ENCODE results near the gene MIER1.

MIER1 gene

DNA sequence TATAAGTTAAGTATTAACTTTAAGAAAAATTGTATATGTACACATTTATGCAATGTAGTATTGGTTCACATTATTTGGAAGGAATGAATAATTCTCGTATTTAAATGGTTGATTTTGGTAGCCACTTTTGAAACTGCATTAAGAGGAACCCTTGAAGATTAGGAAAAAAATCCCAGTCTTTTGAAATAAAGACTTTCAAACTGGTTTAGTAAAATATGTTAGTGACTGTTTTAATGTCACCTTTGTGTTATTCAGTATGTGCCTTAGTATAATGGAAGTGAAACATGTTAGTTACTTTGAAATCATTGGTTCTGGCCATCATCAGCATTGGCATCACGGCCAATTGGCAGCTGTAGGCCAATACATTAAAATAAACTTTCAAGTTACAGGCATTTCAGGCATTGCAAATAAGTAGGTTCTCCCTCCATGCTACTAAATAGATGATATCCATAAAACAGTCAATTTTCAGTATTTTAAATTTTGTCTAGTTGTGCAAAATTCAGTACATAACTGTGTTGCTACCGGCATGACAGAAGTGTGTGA, 4.4 kb downstream of the MIER1 start:
- DNase-seq (no peak), ATAC-seq (ENCODE audit: insufficient read depth, low read depth) (no peak)
- H3K9me3 ChIP-seq (ENCODE audit: insufficient read depth, low read length, severe bottlenecking) = no peaks in the 10 kb centered on the region
- H3K4me2 ChIP-seq (ENCODE audit: insufficient read depth, low read length) = peak overlapping the region; percentile 79
- peaks cover 75% of the 10 kb centered on the region for H3K4me1 ChIP-seq (ENCODE audit: insufficient read depth, low read length)
- H3K27me3 ChIP-seq (ENCODE audit: insufficient read depth, low read length, poor library complexity) = no peaks in the 10 kb centered on the region
- peaks cover 88% of the 10 kb centered on the region for H3K79me2 ChIP-seq (ENCODE audit: insufficient read depth, low read length)
- H3K9ac ChIP-seq (ENCODE audit: low read depth, low read length) = peak overlapping the region; percentile 99
- TF ChIP-seq, protein P1, sequence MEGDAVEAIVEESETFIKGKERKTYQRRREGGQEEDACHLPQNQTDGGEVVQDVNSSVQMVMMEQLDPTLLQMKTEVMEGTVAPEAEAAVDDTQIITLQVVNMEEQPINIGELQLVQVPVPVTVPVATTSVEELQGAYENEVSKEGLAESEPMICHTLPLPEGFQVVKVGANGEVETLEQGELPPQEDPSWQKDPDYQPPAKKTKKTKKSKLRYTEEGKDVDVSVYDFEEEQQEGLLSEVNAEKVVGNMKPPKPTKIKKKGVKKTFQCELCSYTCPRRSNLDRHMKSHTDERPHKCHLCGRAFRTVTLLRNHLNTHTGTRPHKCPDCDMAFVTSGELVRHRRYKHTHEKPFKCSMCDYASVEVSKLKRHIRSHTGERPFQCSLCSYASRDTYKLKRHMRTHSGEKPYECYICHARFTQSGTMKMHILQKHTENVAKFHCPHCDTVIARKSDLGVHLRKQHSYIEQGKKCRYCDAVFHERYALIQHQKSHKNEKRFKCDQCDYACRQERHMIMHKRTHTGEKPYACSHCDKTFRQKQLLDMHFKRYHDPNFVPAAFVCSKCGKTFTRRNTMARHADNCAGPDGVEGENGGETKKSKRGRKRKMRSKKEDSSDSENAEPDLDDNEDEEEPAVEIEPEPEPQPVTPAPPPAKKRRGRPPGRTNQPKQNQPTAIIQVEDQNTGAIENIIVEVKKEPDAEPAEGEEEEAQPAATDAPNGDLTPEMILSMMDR (IDR thresholded peaks at IDR 0.05; ENCODE audit: borderline replicate concordance, extremely low read depth, low read length, poor library complexity, severe bottlenecking) = no peak
- TF ChIP-seq EZH2 (IDR thresholded peaks at IDR 0.05; ENCODE audit: borderline replicate concordance, low read depth, low read length, severe bottlenecking) = no peak
- peak overlapping the region; percentile 96 to 97; a peak in 3 of 4 replicates for H3K4me3 ChIP-seq (ENCODE audit: low read depth in 1 of 2, low read length in 2 of 2)
- H2AFZ ChIP-seq (ENCODE audit: low read depth, low read length) = peak overlapping the region; percentile 76; the same call in 1 of the 2 replicates
- H3K36me3 ChIP-seq (ENCODE audit: insufficient read depth, low read length) = no peaks in the 10 kb centered on the region; the same call in 1 of the 2 replicates
- peak overlapping the region; percentile 93 for H3K27ac ChIP-seq (ENCODE audit: low read length)
- H4K20me1 ChIP-seq (ENCODE audit: insufficient read depth, low read length) = peaks cover 12% of the 10 kb centered on the region; the same call in 1 of the 2 replicates

- peaks cover 78% of the 10 kb centered on the region for H3K4me1 ChIP-seq (ENCODE audit: insufficient read depth, low read length)
- ATAC-seq (ENCODE audit: insufficient read depth, low read depth) (no peak), DNase-seq (no peak)
- peak overlapping the region; percentile 76 for H2AFZ ChIP-seq (ENCODE audit: low read depth, low read length)
- no peak for TF ChIP-seq EZH2 (IDR thresholded peaks at IDR 0.05; ENCODE audit: borderline replicate concordance, low read depth, low read length, severe bottlenecking)
- TF ChIP-seq, protein P1 (IDR thresholded peaks at IDR 0.05; ENCODE audit: borderline replicate concordance, extremely low read depth, low read length, poor library complexity, severe bottlenecking) = no peak
- H4K20me1 ChIP-seq (ENCODE audit: insufficient read depth, low read length) = peaks cover 16% of the 10 kb centered on the region; the same call in 1 of the 2 replicates
- peak overlapping the region; percentile 79 for H3K4me2 ChIP-seq (ENCODE audit: insufficient read depth, low read length)
- H3K9ac ChIP-seq (ENCODE audit: low read depth, low read length) = peak overlapping the region; percentile 99
- H3K36me3 ChIP-seq (ENCODE audit: insufficient read depth, low read length) = no peaks in the 10 kb centered on the region; the same call in 1 of the 2 replicates
- peak overlapping the region; percentile 96 to 97; a peak in 3 of 4 replicates for H3K4me3 ChIP-seq (ENCODE audit: low read depth in 1 of 2, low read length in 2 of 2)
- peak overlapping the region; percentile 93 for H3K27ac ChIP-seq (ENCODE audit: low read length)
- H3K9me3 ChIP-seq (ENCODE audit: insufficient read depth, low read length, severe bottlenecking) = no peaks in the 10 kb centered on the region
- H3K79me2 ChIP-seq (ENCODE audit: insufficient read depth, low read length) = peaks cover 88% of the 10 kb centered on the region
- no peaks in the 10 kb centered on the region for H3K27me3 ChIP-seq (ENCODE audit: insufficient read depth, low read length, poor library complexity)
Observed at GRCh38 chr1:66929691-66929998, 4.9 kb downstream of the MIER1 start.

DNA sequence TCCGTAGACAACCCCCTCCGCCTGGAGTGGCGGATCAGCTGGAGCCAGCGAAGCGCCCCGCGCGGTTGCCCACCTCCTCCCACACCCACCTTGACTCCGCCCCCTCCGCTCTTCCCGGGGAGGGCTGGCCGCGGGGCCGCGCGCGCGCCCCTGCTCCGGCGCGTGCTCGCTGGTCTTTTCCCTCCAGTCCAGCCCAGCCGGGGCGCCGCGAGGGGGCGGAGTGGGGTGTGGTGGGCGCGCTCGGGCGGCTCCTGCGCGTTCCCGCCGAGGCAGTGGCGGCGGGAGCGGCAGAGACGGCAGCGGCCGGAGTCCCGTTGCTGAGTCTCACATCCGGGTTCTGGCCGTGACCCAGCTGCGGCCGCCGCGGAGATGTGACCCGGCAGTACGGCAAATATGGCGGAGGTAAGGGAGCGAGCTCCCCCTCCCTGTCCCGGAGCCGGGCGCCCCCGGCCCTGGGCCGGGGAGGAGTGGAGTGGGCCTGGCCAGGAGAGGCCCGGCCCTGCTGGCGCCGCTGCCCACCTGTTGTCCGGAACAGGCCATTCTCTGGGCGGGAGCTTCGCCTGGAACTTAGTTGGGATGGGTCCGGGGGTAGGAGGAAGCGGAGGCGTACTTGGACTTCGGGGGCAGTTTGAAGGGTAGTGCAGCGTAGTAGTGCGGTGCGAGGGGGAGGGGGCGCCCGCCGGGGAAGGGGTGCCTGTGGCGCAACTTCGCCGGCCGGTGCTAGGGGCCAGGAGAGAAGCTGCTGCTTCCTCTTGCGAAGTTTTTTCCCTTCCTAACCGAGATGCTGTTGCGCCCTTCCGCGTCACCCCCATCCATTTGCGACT, 5.4 kb downstream of the MIER1 start:
- TF ChIP-seq, protein P1 (IDR thresholded peaks at IDR 0.05; ENCODE audit: borderline replicate concordance, extremely low read depth, low read length, poor library complexity, severe bottlenecking) = peak; percentile 42
- TF ChIP-seq EZH2 (IDR thresholded peaks at IDR 0.05; ENCODE audit: borderline replicate concordance, low read depth, low read length, severe bottlenecking) = no peak
- Histone ChIP-seq H3K27me3 (ENCODE audit: insufficient read depth, low read length, poor library complexity) (no peaks in the 10 kb centered on the region), H3K79me2 (ENCODE audit: insufficient read depth, low read length) (peaks cover 93% of the 10 kb centered on the region), H3K36me3 (ENCODE audit: insufficient read depth, low read length) (no peaks in the 10 kb centered on the region; the same call in 1 of the 2 replicates), H3K4me1 (ENCODE audit: insufficient read depth, low read length) (peaks cover 84% of the 10 kb centered on the region), H2AFZ (ENCODE audit: low read depth, low read length) (peak overlapping the region; percentile 76), H3K4me2 (ENCODE audit: insufficient read depth, low read length) (peak overlapping the region; percentile 79), H3K9ac (ENCODE audit: low read depth, low read length) (peak overlapping the region; percentile 99), H3K9me3 (ENCODE audit: insufficient read depth, low read length, severe bottlenecking) (no peaks in the 10 kb centered on the region), H3K4me3 (ENCODE audit: low read depth in 1 of 2, low read length in 2 of 2) (peak overlapping the region; percentile 96 to 97), H3K27ac (ENCODE audit: low read length) (peak overlapping the region; percentile 93), H4K20me1 (ENCODE audit: insufficient read depth, low read length) (peaks cover 22% of the 10 kb centered on the region; the same call in 1 of the 2 replicates)
- peak; percentile 65 for ATAC-seq (ENCODE audit: insufficient read depth, low read depth)
- DNase-seq = peak; percentile 93

Data from DND-41 (cell line).